ENCODE results near the gene TUBB8.

Gene TUBB8

DNA sequence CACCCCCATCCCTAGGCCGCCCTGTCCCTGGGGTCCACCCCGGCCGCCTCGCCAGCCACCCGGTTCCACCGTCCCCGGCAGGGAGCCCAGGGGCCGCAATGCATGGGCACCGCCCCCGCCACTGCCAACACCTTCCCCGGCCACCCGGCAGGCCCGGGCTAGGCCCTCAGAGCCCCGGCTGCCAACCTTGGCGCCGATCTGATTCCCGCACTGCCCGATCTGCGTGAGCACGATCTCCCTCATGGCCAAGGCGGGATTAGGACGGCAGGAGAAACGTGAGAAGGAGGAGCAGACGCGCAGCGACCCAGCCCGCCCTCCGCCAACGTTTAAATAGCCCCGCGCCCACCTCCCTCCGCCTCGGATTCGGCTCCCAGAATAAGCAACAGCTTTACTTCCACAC, at the start of gene TUBB8:
TUBB8 (minus strand) TSS at position 301 of the 400 bp plus-strand sequence; CDS start at position 243, 58 bp downstream.
- Mint-ChIP-seq H3K27ac (no peak within 1 kb of the TSS), H3K9me3 (no peaks in the 10 kb centered on the region), H3K4me1 (ENCODE audit: low read depth) (no peaks in the 10 kb centered on the region), H3K4me3 (no peak within 1 kb of the TSS), H3K36me3 (ENCODE audit: low read depth) (no peaks in the 10 kb centered on the region), H3K27me3 (peaks cover 3% of the 10 kb centered on the region)
- intact Hi-C loops (cut with micrococcal nuclease): no loop called here

DNA sequence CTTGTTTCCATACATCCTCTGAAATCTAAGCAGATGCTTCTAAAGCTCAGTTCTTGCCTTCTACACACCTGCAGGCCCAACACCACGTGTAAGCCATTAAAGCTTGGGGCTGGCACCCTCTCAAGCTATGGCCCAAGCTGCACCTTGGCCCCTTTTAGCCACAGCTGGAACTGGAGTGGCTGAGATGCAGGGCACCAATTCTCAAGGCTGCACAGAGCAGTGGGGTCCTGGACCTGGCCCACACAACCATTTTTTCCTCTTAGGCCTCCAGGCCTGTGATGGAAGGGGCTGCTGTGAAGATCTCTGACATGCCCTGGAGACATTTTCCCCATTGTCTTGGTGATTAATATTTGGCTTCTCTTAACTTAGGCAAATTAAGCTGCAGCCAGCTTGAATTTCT, 47.4 kb upstream of the TUBB8 start:
- intact Hi-C loops (cut with micrococcal nuclease): no loop called here
- peaks cover 46% of the 10 kb centered on the region for H3K9me3 Mint-ChIP-seq
- no peaks in the 10 kb centered on the region for H3K36me3 Mint-ChIP-seq (ENCODE audit: low read depth)
- no peaks in the 10 kb centered on the region for H3K4me1 Mint-ChIP-seq (ENCODE audit: low read depth)
- H3K4me3 Mint-ChIP-seq: no peak overlapping the region
- peaks cover 1% of the 10 kb centered on the region for H3K27me3 Mint-ChIP-seq
- H3K27ac Mint-ChIP-seq: no peak overlapping the region

DNA sequence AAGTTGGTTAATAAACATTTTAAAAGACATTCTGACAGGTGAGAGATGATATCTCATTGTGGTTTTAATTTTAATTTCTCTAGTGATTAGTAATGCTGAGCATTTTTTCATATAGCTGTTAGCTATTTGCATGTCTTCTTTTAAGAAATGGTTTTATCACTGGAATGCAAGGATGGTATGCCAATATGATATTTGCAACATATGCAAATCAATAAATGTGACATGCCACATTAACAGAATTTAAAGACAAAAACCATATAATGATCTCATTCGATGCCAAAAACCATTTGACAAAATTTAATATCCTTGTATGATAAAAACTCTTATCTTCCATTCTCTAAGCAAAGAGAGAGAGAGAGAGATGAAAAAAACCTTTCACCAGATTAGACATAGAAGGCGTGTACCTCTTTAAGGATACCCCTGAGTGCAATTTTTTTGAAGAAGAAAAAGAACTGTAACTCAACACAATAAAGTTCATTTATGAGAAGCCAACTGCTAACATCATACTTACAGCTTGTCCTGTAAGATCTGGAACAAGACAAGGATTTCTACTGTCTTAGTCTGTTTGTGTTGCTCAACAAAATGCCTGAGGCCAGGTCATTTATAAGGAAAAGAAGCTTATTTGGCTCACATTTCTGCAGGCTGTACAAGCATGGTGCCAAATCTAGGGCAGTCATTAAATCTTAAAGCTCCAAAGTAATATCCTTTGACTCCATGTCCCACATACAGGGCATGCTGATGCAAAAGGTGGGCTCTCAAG, 46.4 kb upstream of the TUBB8 start:
- H3K9me3 Mint-ChIP-seq: peaks cover 46% of the 10 kb centered on the region
- peaks cover 1% of the 10 kb centered on the region for H3K27me3 Mint-ChIP-seq
- H3K4me3 Mint-ChIP-seq: no peak overlapping the region
- H3K4me1 Mint-ChIP-seq (ENCODE audit: low read depth): no peaks in the 10 kb centered on the region
- H3K36me3 Mint-ChIP-seq (ENCODE audit: low read depth): no peaks in the 10 kb centered on the region
- no peak overlapping the region for H3K27ac Mint-ChIP-seq
- intact Hi-C loops (cut with micrococcal nuclease): no loop called here

DNA sequence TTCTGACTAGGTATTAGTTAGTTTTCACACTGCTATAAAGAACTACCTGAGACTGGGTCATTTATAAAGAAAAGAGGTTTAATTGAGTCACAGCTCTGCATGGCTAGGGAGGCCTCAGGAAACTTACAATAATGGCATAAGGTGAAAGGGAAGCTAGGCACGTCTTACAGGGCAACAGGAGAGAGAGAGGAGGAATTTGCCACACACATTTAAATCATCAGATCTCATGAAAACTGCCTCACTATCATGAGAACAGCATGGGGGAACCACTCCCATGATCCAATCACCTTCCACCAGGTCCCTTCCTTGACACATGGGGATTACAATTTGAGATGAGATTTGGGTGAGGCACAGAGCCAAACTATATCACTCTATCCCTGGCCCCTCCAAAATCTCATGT, 45.5 kb upstream of the TUBB8 start:
- Mint-ChIP-seq H3K36me3 (ENCODE audit: low read depth) (no peaks in the 10 kb centered on the region), H3K27me3 (peaks cover 1% of the 10 kb centered on the region), H3K27ac (no peak overlapping the region), H3K9me3 (peaks cover 46% of the 10 kb centered on the region), H3K4me3 (no peak overlapping the region), H3K4me1 (ENCODE audit: low read depth) (no peaks in the 10 kb centered on the region)
- intact Hi-C loops (cut with micrococcal nuclease): no loop called here

DNA sequence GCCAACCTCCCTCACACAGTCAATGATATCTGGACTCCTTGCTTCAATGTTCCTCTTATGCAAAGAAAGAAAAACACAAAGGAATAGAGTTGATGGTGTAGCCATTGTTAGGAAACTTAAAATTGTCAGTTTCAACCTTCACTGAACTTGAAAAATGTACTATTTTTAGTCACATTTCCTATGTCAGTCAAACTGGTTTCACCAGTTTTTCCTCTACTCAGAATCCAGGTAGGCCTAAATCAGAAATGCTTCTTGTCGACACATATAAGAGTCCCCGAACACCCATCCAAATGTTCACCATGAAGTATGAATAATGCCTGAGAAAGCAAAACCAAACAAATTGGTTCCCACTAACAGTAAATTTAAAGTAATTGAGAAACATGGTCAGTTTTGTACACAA, 43.8 kb upstream of the TUBB8 start:
- H3K4me3 Mint-ChIP-seq: no peak overlapping the region
- peaks cover 31% of the 10 kb centered on the region for H3K9me3 Mint-ChIP-seq
- no peak overlapping the region for H3K27ac Mint-ChIP-seq
- H3K27me3 Mint-ChIP-seq: peaks cover 1% of the 10 kb centered on the region
- intact Hi-C loops (cut with micrococcal nuclease): no loop called here
- H3K4me1 Mint-ChIP-seq (ENCODE audit: low read depth): no peaks in the 10 kb centered on the region
- no peaks in the 10 kb centered on the region for H3K36me3 Mint-ChIP-seq (ENCODE audit: low read depth)

DNA sequence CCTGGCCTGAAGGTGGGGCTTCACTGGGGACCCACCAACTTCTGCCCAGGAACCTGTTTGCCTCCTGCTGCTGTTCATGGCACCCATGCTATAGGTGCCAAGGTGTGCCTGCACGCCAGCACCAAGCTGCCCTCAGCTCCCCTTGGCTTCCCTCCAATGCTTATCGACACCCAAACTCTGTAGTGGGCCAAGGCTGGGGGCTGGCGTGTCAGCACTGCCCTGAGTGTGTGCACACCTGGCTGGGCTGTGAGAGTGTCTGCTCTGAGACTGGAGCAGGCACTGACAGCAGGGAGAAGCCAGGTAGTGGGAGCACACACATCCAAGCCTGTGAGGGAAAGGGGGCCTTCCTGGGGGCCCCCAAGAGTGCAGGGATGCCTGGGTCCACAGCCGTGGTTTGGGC, 43.1 kb upstream of the TUBB8 start:
- Mint-ChIP-seq H3K27ac (no peak overlapping the region), H3K27me3 (peaks cover 5% of the 10 kb centered on the region), H3K9me3 (peaks cover 24% of the 10 kb centered on the region), H3K4me3 (no peak overlapping the region), H3K4me1 (ENCODE audit: low read depth) (no peaks in the 10 kb centered on the region), H3K36me3 (ENCODE audit: low read depth) (no peaks in the 10 kb centered on the region)
- intact Hi-C loops (cut with micrococcal nuclease): no loop called here

DNA sequence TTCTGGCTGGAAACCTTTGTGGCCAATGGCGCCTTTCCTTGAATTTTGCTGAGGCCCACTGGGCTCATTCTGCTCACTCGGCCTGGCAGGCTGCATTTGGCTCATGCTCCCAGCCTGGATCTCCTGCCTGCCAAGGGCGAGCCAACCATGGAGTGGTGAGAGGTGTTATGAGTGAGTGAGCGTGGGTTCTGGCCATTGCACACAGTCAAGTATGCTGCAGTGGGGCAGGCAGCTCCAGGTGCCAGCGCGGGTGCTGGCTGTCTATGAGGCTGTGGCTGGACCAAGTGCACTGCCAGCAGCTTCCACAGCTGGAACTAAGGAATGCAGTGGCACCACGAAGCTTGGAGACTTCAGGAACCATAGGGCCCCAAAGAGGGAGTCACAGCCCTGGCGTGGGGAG, 42.2 kb upstream of the TUBB8 start:
- H3K27ac Mint-ChIP-seq: no peak overlapping the region
- H3K4me1 Mint-ChIP-seq (ENCODE audit: low read depth): no peaks in the 10 kb centered on the region
- peaks cover 5% of the 10 kb centered on the region for H3K27me3 Mint-ChIP-seq
- intact Hi-C loops (cut with micrococcal nuclease): no loop called here
- no peak overlapping the region for H3K4me3 Mint-ChIP-seq
- no peaks in the 10 kb centered on the region for H3K36me3 Mint-ChIP-seq (ENCODE audit: low read depth)
- peaks cover 16% of the 10 kb centered on the region for H3K9me3 Mint-ChIP-seq

DNA sequence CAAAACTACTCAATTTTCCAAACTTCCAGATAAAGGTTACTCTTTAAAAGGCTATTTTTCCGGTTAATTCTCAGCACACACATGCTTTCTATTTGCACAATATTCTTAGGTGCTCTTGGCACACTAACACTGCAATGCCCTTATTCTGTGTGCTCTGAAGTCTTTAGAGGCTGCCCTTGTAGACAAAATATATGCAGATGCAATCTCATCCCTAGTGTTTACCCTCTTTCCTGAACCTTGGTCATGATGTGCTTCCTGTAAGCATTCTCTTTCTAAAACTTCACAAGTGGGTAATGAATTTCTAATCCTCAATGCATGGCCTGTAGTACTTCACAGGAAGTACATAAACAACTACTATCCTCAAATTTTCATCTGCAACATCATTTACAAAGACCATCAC, 41.1 kb upstream of the TUBB8 start:
- H3K4me1 Mint-ChIP-seq (ENCODE audit: low read depth): no peaks in the 10 kb centered on the region
- no peaks in the 10 kb centered on the region for H3K36me3 Mint-ChIP-seq (ENCODE audit: low read depth)
- H3K4me3 Mint-ChIP-seq: no peak overlapping the region
- H3K9me3 Mint-ChIP-seq: peaks cover 11% of the 10 kb centered on the region
- no peak overlapping the region for H3K27ac Mint-ChIP-seq
- H3K27me3 Mint-ChIP-seq: peaks cover 8% of the 10 kb centered on the region
- intact Hi-C loops (cut with micrococcal nuclease): no loop called here

DNA sequence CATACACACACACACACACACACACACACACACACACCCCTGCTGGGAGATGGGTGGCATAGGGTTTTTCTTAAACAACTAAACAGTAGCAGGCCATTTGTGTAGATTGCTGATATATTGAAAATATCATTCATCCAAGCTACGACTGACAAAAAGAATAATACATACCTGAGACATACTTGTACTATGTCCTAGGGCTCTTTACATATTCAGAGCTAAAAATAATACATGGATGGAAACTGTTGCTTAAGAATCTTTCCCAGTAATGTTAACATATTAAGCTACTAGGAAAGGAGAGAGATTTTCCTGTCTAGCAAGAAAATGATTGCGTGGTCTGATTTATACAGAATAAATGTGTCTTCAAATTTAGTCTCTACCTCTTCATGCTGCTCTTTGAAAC, 40.2 kb upstream of the TUBB8 start:
- intact Hi-C loops (cut with micrococcal nuclease): no loop called here
- H3K4me1 Mint-ChIP-seq (ENCODE audit: low read depth): no peaks in the 10 kb centered on the region
- no peak overlapping the region for H3K4me3 Mint-ChIP-seq
- no peaks in the 10 kb centered on the region for H3K36me3 Mint-ChIP-seq (ENCODE audit: low read depth)
- H3K27ac Mint-ChIP-seq: no peak overlapping the region
- peaks cover 8% of the 10 kb centered on the region for H3K27me3 Mint-ChIP-seq
- H3K9me3 Mint-ChIP-seq: peaks cover 1% of the 10 kb centered on the region

DNA sequence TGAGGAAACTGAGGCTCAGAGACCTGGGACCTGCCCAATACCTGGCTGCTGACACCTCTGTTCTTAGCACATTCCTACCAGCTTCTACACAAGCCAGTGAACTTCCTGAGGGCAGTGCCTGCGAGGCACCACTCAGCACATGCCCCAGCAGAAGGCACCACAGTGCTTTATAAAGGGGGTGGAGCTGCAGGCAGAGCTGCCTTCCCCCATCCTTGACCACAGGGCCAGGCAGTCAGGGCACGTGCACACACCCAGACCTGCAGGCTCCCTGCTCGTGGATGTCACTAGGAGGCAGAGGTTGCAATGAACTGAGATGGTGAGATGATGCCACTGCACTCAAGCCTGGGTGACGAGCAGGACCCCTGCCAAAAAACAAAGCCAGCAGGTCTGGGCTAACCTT, 39.2 kb upstream of the TUBB8 start:
- Mint-ChIP-seq H3K4me1 (ENCODE audit: low read depth) (no peaks in the 10 kb centered on the region), H3K9me3 (no peaks in the 10 kb centered on the region), H3K4me3 (no peak overlapping the region), H3K36me3 (ENCODE audit: low read depth) (no peaks in the 10 kb centered on the region), H3K27me3 (peaks cover 8% of the 10 kb centered on the region), H3K27ac (no peak overlapping the region)
- intact Hi-C loops (cut with micrococcal nuclease): no loop called here

DNA sequence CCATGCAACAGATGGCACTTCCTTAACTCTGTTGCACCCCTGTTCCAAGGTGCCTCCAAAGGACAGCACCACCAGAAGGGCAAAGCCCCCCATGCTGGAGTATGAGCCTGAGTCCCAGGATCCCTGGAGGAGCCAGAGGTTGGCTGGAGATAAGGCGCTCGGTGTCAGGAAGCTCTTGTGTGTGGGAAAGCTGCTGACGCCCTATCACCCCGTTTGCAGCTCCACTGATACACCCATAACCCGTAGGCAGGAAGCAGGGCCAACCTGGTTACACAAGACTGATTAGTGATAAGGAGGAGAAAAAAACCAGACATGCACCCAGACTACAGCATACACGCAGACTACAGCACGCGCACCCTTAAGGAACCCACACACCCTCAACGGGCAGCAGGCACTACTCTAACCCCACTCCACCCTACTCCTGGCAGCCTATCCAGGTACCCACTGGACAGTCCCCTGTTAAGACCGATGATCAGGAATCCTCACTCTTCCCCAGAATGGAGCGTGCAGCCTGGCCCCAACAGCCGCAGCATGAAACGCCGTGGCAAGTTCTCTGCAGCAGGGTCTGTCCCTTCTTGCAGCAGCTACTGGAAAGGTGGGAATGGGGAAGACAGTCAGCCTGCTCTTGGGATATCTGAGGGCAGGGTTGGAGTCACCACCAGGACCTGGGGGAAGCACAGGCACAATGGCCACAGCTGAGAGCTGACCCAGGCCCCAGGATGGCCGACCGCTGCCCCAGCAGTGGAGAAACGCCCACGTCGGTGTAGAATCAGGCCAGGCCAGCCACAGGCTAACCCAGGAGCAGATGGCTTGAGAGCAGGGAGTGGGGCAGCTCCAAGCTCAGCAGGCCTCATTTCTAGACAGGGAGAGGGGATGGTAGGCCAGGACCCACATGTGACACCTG, 38.3 kb upstream of the TUBB8 start:
- H3K27me3 Mint-ChIP-seq: peaks cover 8% of the 10 kb centered on the region
- H3K4me3 Mint-ChIP-seq: no peak overlapping the region
- no peaks in the 10 kb centered on the region for H3K9me3 Mint-ChIP-seq
- H3K36me3 Mint-ChIP-seq (ENCODE audit: low read depth): no peaks in the 10 kb centered on the region
- no peaks in the 10 kb centered on the region for H3K4me1 Mint-ChIP-seq (ENCODE audit: low read depth)
- intact Hi-C loops (cut with micrococcal nuclease): no loop called here
- H3K27ac Mint-ChIP-seq: no peak overlapping the region

DNA sequence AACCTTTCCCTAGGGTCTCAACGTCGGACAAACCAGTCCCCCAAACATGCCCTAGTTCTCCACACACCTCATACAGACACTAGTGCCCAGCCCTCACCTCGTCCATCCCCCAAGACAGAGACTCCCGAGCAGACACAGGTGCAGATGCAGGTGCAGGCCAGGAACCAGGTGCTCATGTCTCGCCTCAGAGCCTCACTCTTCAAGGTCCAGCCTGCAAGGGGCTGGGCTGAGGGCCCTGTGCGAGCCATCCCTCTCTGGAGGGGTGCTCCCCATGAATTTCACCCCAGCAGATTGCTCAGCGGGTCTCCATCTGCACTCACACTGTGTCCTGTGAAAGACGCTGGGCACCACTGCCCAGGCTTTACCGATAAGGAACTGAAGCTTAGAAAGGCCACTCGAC, 36.9 kb upstream of the TUBB8 start:
- intact Hi-C loops (cut with micrococcal nuclease): no loop called here
- Mint-ChIP-seq H3K36me3 (ENCODE audit: low read depth) (no peaks in the 10 kb centered on the region), H3K4me1 (ENCODE audit: low read depth) (no peaks in the 10 kb centered on the region), H3K27me3 (peaks cover 8% of the 10 kb centered on the region), H3K9me3 (no peaks in the 10 kb centered on the region), H3K4me3 (no peak overlapping the region), H3K27ac (no peak overlapping the region)

DNA sequence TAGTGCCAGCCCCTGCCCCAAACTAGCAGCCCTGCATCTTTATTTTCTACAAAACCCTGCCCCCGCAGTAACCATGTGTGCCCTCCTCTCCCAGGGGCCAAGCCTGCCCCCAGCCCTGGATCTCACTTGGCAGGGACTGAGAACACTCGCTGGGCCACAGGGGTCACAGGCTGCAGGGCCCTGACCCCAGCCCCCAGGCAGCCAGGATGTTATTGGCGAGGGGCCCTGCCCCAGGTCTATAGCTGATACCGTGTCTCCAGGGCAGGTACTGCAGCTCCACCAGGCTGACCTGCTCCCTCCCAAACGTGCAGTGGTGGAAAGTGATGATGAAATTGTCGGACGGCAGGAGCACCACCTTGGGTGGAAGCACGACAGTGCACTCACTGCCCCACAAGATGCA, 35.9 kb upstream of the TUBB8 start:
- H3K9me3 Mint-ChIP-seq: no peaks in the 10 kb centered on the region
- H3K27me3 Mint-ChIP-seq: peaks cover 9% of the 10 kb centered on the region
- no peaks in the 10 kb centered on the region for H3K4me1 Mint-ChIP-seq (ENCODE audit: low read depth)
- intact Hi-C loops (cut with micrococcal nuclease): no loop called here
- no peak overlapping the region for H3K4me3 Mint-ChIP-seq
- no peak overlapping the region for H3K27ac Mint-ChIP-seq
- no peaks in the 10 kb centered on the region for H3K36me3 Mint-ChIP-seq (ENCODE audit: low read depth)

DNA sequence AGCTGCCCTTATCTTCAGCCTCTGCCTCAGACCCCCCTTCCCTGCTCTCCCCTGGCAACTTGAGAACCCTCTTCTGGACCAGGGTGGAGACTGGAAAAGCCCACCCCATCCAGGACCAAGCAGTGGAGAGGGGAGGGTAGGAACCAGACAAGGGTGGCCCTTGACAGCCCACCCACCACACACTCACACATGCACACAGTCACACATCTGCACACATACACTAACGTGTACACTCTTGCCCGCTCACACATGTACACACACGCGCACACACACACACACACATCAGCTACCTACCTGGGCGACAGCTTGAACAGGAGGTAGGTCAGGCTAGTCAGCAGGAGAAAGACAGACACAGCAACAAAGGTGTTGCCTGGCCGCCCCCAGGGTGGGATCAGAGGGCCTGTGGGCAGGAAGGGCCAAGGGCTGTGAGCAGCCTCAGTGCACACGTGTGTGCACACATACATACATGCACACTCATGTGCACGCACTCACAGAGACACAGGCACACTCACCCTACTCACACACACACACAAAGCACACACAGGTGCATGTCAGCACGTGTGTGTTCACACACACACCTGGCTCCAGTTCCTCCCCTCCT, 34.9 kb upstream of the TUBB8 start:
- Mint-ChIP-seq H3K27me3 (peaks cover 15% of the 10 kb centered on the region), H3K9me3 (no peaks in the 10 kb centered on the region), H3K36me3 (ENCODE audit: low read depth) (no peaks in the 10 kb centered on the region), H3K4me3 (no peak overlapping the region), H3K4me1 (ENCODE audit: low read depth) (no peaks in the 10 kb centered on the region), H3K27ac (no peak overlapping the region)
- intact Hi-C loops (cut with micrococcal nuclease): no loop called here
